ENCODE measurements around the gene PLD4. TPM values are rescaled to one million over a fixed set of nuclear protein-coding genes. Genes with fewer than 3 reads are reported as not detected.

The PLD4 gene
- under 0.01 TPM in 2 replicates for total RNA-seq

GRCh38 chr14:104924421-104925213 lies at the start of gene PLD4:
Gene PLD4 (plus strand): TSS chr14:104924879. CDS start chr14:104927141, 2,262 bp downstream.

GRCh38 chr14:104977681-104978653 lies 53.3 kb downstream of the PLD4 start, which contains the start of gene AHNAK2:
Gene AHNAK2 (minus strand): TSS chr14:104978374. CDS start chr14:104978237, 137 bp downstream.

Other genes starting within 250 kb of the PLD4 start
- 71.6 and 77.1 TPM in 2 replicates for gene INF2, start 235.3 kb upstream of the PLD4 start, total RNA-seq
- gene ADSS1, start 200.7 kb upstream of the PLD4 start, total RNA-seq = 6.8 and 7.3 TPM in 2 replicates
- gene SIVA1, start 171.7 kb upstream of the PLD4 start, total RNA-seq = 64.1 and 69.2 TPM in 2 replicates
- 221 and 234 TPM in 2 replicates for gene AKT1, start 129.1 kb upstream of the PLD4 start, total RNA-seq
- 5.7 and 5.8 TPM in 2 replicates for gene ZBTB42, start 123.8 kb upstream of the PLD4 start, total RNA-seq
- 24.3 and 25.9 TPM in 2 replicates for gene CEP170B, start 59.6 kb upstream of the PLD4 start, total RNA-seq
- gene AHNAK2, start 53.5 kb downstream of the PLD4 start, total RNA-seq = 167 and 231 TPM in 2 replicates
- 11.7 and 13.6 TPM in 2 replicates for gene CLBA1, start 60.9 kb downstream of the PLD4 start, total RNA-seq
- gene CDCA4, start 96.2 kb downstream of the PLD4 start, total RNA-seq = 10.4 and 12.8 TPM in 2 replicates
- gene GPR132, start 140.6 kb downstream of the PLD4 start, total RNA-seq = 0.16 TPM in 1 of 2 replicates, not detected in the other
- 0.61 and 2.3 TPM in 2 replicates for gene JAG2, start 243.9 kb downstream of the PLD4 start, total RNA-seq